ENCODE measurements around the gene SHISAL1.

GRCh38 chr22:44288913-44289312 is 23.8 kb downstream of the SHISAL1 start:
- TF ChIP-seq POLR2A (IDR thresholded peaks at IDR 0.05) = no peak
- TF ChIP-seq, protein P1, sequence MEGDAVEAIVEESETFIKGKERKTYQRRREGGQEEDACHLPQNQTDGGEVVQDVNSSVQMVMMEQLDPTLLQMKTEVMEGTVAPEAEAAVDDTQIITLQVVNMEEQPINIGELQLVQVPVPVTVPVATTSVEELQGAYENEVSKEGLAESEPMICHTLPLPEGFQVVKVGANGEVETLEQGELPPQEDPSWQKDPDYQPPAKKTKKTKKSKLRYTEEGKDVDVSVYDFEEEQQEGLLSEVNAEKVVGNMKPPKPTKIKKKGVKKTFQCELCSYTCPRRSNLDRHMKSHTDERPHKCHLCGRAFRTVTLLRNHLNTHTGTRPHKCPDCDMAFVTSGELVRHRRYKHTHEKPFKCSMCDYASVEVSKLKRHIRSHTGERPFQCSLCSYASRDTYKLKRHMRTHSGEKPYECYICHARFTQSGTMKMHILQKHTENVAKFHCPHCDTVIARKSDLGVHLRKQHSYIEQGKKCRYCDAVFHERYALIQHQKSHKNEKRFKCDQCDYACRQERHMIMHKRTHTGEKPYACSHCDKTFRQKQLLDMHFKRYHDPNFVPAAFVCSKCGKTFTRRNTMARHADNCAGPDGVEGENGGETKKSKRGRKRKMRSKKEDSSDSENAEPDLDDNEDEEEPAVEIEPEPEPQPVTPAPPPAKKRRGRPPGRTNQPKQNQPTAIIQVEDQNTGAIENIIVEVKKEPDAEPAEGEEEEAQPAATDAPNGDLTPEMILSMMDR (IDR thresholded peaks at IDR 0.05) = no peak
